H9 (cell line): ENCODE results near the gene EPHA3. TPM values are rescaled to one million over a fixed set of nuclear protein-coding genes. Genes with fewer than 3 reads are reported as not detected.

Source experiments
- DNase-seq: peaks from one replicate; pipeline ENCODE4 v3.0.0-alpha.2; 2017
- H2AFZ ChIP-seq: one replicate; pipeline ENCODE4 v1.6.1; 2013; ENCODE audit warnings: mild to moderate bottlenecking, low read length, control low read depth, moderate library complexity
- H2AK5ac ChIP-seq: 2 replicates; pipeline ENCODE4 v1.6.1; 2013; ENCODE audit warnings: low read length, control low read depth, mixed read lengths; ENCODE audit not compliant: insufficient read length
- H2BK120ac ChIP-seq: one replicate; pipeline ENCODE4 v1.6.1; 2013; ENCODE audit warnings: low read depth, mild to moderate bottlenecking, low read length, control low read depth, inconsistent platforms; ENCODE audit not compliant: poor library complexity, severe bottlenecking
- H2BK12ac ChIP-seq: 2 replicates; pipeline ENCODE4 v1.6.1; 2013; ENCODE audit warnings: low read length, control low read depth, mixed read lengths, low read depth; ENCODE audit not compliant: insufficient read length
- H2BK15ac ChIP-seq: 2 replicates; pipeline ENCODE4 v1.6.1; 2013; ENCODE audit warnings: low read depth, low read length, control low read depth
- H2BK20ac ChIP-seq: one replicate; pipeline ENCODE4 v1.6.1; 2013; ENCODE audit warnings: low read depth, mild to moderate bottlenecking, low read length, control low read depth, inconsistent platforms; ENCODE audit not compliant: poor library complexity, severe bottlenecking
- H2BK5ac ChIP-seq: 2 replicates; pipeline ENCODE4 v1.6.1; 2013; ENCODE audit warnings: low read length, control low read depth, mixed read lengths; ENCODE audit not compliant: insufficient read length
- H3K14ac ChIP-seq: 2 replicates; pipeline ENCODE4 v1.6.1; 2013; ENCODE audit warnings: low read length, control low read depth; ENCODE audit not compliant: insufficient read depth
- H3K18ac ChIP-seq: 2 replicates; pipeline ENCODE4 v1.6.1; 2013; ENCODE audit warnings: low read depth, mild to moderate bottlenecking, mixed read lengths, low read length, control low read depth; ENCODE audit not compliant: insufficient read length
- H3K23ac ChIP-seq: 2 replicates; pipeline ENCODE4 v1.6.1; 2013; ENCODE audit warnings: low read length, control low read depth, mixed read lengths, low read depth; ENCODE audit not compliant: insufficient read length
- H3K23me2 ChIP-seq: 2 replicates; pipeline ENCODE4 v1.6.1; 2013; ENCODE audit warnings: low read depth, mild to moderate bottlenecking, mixed read lengths, low read length, control low read depth; ENCODE audit not compliant: insufficient read length, poor library complexity, severe bottlenecking
- H3K27ac ChIP-seq: 2 replicates; pipeline ENCODE4 v1.5.1; 2013; ENCODE audit warnings: low read length, control low read depth, mixed read lengths, low read depth; ENCODE audit not compliant: insufficient read length
- H3K27me3 ChIP-seq: 2 replicates; pipeline ENCODE4 v1.6.1; 2013; ENCODE audit warnings: low read length, control low read depth, inconsistent platforms; ENCODE audit not compliant: insufficient read depth
- H3K4ac ChIP-seq: 2 replicates; pipeline ENCODE4 v1.6.1; 2013; ENCODE audit warnings: low read depth, mild to moderate bottlenecking, control low read depth, inconsistent platforms, low read length, moderate library complexity
- H3K4me1 ChIP-seq: 2 replicates; pipeline ENCODE4 v1.6.1; 2013; ENCODE audit warnings: low read length, control low read depth, inconsistent platforms; ENCODE audit not compliant: insufficient read depth
- H3K4me2 ChIP-seq: 2 replicates; pipeline ENCODE4 v1.6.1; 2013; ENCODE audit warnings: low read length, control low read depth, mixed read lengths; ENCODE audit not compliant: insufficient read length, insufficient read depth
- H3K56ac ChIP-seq: 2 replicates; pipeline ENCODE4 v1.6.1; 2013; ENCODE audit warnings: low read depth, mild to moderate bottlenecking, mixed read lengths, low read length, control low read depth; ENCODE audit not compliant: insufficient read length
- H3K79me1 ChIP-seq: 2 replicates; pipeline ENCODE4 v1.6.1; 2013; ENCODE audit warnings: low read depth, mild to moderate bottlenecking, moderate library complexity, low read length, control low read depth, inconsistent platforms; ENCODE audit not compliant: insufficient read depth, poor library complexity, severe bottlenecking
- H3K79me2 ChIP-seq: 2 replicates; pipeline ENCODE4 v1.6.1; 2013; ENCODE audit warnings: low read length, control low read depth, inconsistent platforms; ENCODE audit not compliant: insufficient read depth
- H3K9ac ChIP-seq: 2 replicates; pipeline ENCODE4 v1.6.1; 2013; ENCODE audit warnings: low read length, control low read depth, mixed read lengths; ENCODE audit not compliant: insufficient read length; ENCODE audit errors: extremely low read depth
- H3K9me3 ChIP-seq: one replicate; pipeline ENCODE4 v1.6.1; 2013; ENCODE audit warnings: low read depth, low read length, inconsistent platforms; ENCODE audit not compliant: control insufficient read depth
- H3T11ph ChIP-seq: one replicate; pipeline ENCODE4 v1.6.1; 2013; ENCODE audit warnings: mild to moderate bottlenecking, low read length, control low read depth, inconsistent platforms
- H4K20me1 ChIP-seq: one replicate; pipeline ENCODE4 v1.6.1; 2013; ENCODE audit not compliant: control insufficient read depth, insufficient read length, insufficient read depth
- H4K5ac ChIP-seq: 2 replicates; pipeline ENCODE4 v1.6.1; 2013; ENCODE audit warnings: low read depth, mild to moderate bottlenecking, mixed read lengths, low read length, control low read depth; ENCODE audit not compliant: insufficient read length
- H4K8ac ChIP-seq: replicated peaks from 2 replicates; pipeline ENCODE4 v1.6.1; 2013; ENCODE audit warnings: low read length, control low read depth, mixed read lengths, low read depth; ENCODE audit not compliant: insufficient read length
- H4K91ac ChIP-seq: 2 replicates; pipeline ENCODE4 v1.6.1; 2013; ENCODE audit warnings: low read depth, mild to moderate bottlenecking, moderate library complexity, mixed read lengths, low read length, control low read depth; ENCODE audit not compliant: insufficient read length
- H3K27ac Mint-ChIP-seq, 3 experiments: 2 replicates in 2 of 3; 3 replicates in 1 of 3; pipeline ENCODE4 v1.8.0; 2020 to 2021; ENCODE audit warnings: mixed read lengths in 3 of 3, mild to moderate bottlenecking in 1 of 3, moderate library complexity in 1 of 3
- H3K27me3 Mint-ChIP-seq: 2 replicates; pipeline ENCODE4 v1.8.0; 2021; ENCODE audit warnings: low read depth, mild to moderate bottlenecking, moderate library complexity, mixed read lengths
- H3K36me3 Mint-ChIP-seq, 3 experiments: 2 replicates in 2 of 3; 3 replicates in 1 of 3; pipeline ENCODE4 v1.8.0; 2020 to 2021; ENCODE audit warnings: low read depth in 3 of 3, mixed read lengths in 3 of 3; ENCODE audit not compliant: insufficient read depth in 1 of 3
- H3K4me1 Mint-ChIP-seq, 2 experiments: 2 replicates each; pipeline ENCODE4 v1.8.0; 2020; ENCODE audit warnings: mixed read lengths in 2 of 2
- H3K4me3 Mint-ChIP-seq, 2 experiments: 2 replicates in 1 of 2; 3 replicates in 1 of 2; pipeline ENCODE4 v1.8.0; 2020 to 2021; ENCODE audit warnings: mild to moderate bottlenecking in 2 of 2, mixed read lengths in 2 of 2, moderate library complexity in 1 of 2
- H3K9me3 Mint-ChIP-seq, 2 experiments: 2 replicates in 1 of 2; 3 replicates in 1 of 2; pipeline ENCODE4 v1.8.0; 2020; ENCODE audit warnings: mild to moderate bottlenecking in 2 of 2, mixed read lengths in 2 of 2, moderate library complexity in 1 of 2
- CTCF ChIP-seq: fragments of 200-600 bp; sonication (generic); conservative IDR thresholded peaks from 3 replicates; pipeline ENCODE4 v1.8.0; 2021; ENCODE audit warnings: antibody characterized with exemption, mild to moderate bottlenecking
- WGBS: extraction: QIAGEN DNeasy Blood & Tissue Kit; methylation state at CpG from one replicate; pipeline ENCODE4 v1.1.7; 2013; ENCODE audit warnings: missing lambda C conversion rate, low lambda C conversion rate, mixed read lengths; ENCODE audit not compliant: insufficient read length; ENCODE audit errors: extremely low coverage; 5-methylcytosine and 5-hydroxymethylcytosine counted together
- total RNA-seq: library from RNA; stranded (reverse); gene quantifications from 2 replicates; pipeline ENCODE4 v1.2.1, GENCODE V29; 2021

EPHA3 gene
- total RNA-seq, 1 experiment from 2014 or later, result 0.66 TPM

GRCh38 chr3:89184151-89184995 is 77.0 kb downstream of the EPHA3 start:
- Histone ChIP-seq H3K79me2 (no peaks in the 10 kb centered on the region), H2BK12ac (no peak overlapping the region), H3K4me2 (no peak overlapping the region), H3K27me3 (no peaks in the 10 kb centered on the region), H2AK5ac (no peak overlapping the region), H3K4ac (no peak overlapping the region), H3K4me1 (no peaks in the 10 kb centered on the region), H4K20me1 (no peaks in the 10 kb centered on the region), H4K91ac (no peak overlapping the region), H2AFZ (no peak overlapping the region), H3K14ac (no peak overlapping the region), H3K27ac (no peak overlapping the region), H3K79me1 (no peaks in the 10 kb centered on the region), H3K9ac (no peak overlapping the region), H3K18ac (no peak overlapping the region), H2BK15ac (no peak overlapping the region), H4K5ac (no peak overlapping the region), H3K23me2 (no peaks in the 10 kb centered on the region), H2BK120ac (no peak overlapping the region), H3K56ac (no peak overlapping the region), H3T11ph (no peak overlapping the region), H3K23ac (no peak overlapping the region), H4K8ac (no peak overlapping the region), H3K9me3 (no peaks in the 10 kb centered on the region), H2BK20ac (no peak overlapping the region), H2BK5ac (no peak overlapping the region)
- Mint-ChIP-seq H3K4me3 (no peak overlapping the region), H3K9me3 (no peaks in the 10 kb centered on the region), H3K4me1 (peaks cover 26 to 41% of the 10 kb centered on the region in 2 experiments), H3K36me3 (no peaks in the 10 kb centered on the region), H3K27ac (peak overlapping the region in 1 of 3 experiments; percentile 76; a peak in 3 of 7 replicates), H3K27me3 (no peaks in the 10 kb centered on the region)
- DNase-seq, result no peak
- TF ChIP-seq CTCF, result no peak
- no CpG with 5 or more reads among the region's 4 CpGs for WGBS
